ENCODE data around the gene IL22RA2.

- TF ChIP-seq CTCF (IDR thresholded peaks at IDR 0.05; ENCODE audit: low read depth, low read length, missing input control) (no peak), EGR1 (IDR thresholded peaks at IDR 0.05; ENCODE audit: low read depth in 2 of 2) (no peak), SP1 (IDR thresholded peaks at IDR 0.05) (no peak), ZBTB33 (IDR thresholded peaks at IDR 0.05) (no peak), JUND (IDR thresholded peaks at IDR 0.05) (no peak)
- TF ChIP-seq, protein P1, sequence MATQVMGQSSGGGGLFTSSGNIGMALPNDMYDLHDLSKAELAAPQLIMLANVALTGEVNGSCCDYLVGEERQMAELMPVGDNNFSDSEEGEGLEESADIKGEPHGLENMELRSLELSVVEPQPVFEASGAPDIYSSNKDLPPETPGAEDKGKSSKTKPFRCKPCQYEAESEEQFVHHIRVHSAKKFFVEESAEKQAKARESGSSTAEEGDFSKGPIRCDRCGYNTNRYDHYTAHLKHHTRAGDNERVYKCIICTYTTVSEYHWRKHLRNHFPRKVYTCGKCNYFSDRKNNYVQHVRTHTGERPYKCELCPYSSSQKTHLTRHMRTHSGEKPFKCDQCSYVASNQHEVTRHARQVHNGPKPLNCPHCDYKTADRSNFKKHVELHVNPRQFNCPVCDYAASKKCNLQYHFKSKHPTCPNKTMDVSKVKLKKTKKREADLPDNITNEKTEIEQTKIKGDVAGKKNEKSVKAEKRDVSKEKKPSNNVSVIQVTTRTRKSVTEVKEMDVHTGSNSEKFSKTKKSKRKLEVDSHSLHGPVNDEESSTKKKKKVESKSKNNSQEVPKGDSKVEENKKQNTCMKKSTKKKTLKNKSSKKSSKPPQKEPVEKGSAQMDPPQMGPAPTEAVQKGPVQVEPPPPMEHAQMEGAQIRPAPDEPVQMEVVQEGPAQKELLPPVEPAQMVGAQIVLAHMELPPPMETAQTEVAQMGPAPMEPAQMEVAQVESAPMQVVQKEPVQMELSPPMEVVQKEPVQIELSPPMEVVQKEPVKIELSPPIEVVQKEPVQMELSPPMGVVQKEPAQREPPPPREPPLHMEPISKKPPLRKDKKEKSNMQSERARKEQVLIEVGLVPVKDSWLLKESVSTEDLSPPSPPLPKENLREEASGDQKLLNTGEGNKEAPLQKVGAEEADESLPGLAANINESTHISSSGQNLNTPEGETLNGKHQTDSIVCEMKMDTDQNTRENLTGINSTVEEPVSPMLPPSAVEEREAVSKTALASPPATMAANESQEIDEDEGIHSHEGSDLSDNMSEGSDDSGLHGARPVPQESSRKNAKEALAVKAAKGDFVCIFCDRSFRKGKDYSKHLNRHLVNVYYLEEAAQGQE (IDR thresholded peaks at IDR 0.05), result no peak
These were observed 75.9 kb downstream of the IL22RA2 start for GRCh38 chr6:137097526-137097925.
